Ascending aorta (tissue), 2 donors: ENCODE results near the gene RASGRF2. TPM values are rescaled to one million over a fixed set of nuclear protein-coding genes. Genes with fewer than 3 reads are reported as not detected.

ENCODE experiments used
- DNase-seq, 2 donors: peaks; one replicate each; pipeline ENCODE4 v3.0.0-alpha.2; 2019; ENCODE audit warnings: low spot score in 2 of 2
- H3K27ac ChIP-seq, 2 donors: fragments of 200-600 bp; sonication (generic); one replicate each; pipeline ENCODE4 v1.5.1; 2016 to 2017; ENCODE audit warnings: mild to moderate bottlenecking in 1 of 2
- H3K27me3 ChIP-seq: fragments of 200-600 bp; sonication (generic); one replicate; pipeline ENCODE4 v1.5.1; 2017
- H3K36me3 ChIP-seq, 2 donors: fragments of 200-600 bp; sonication (generic); one replicate each; pipeline ENCODE4 v1.5.1; 2016
- H3K4me1 ChIP-seq, 2 donors: fragments of 200-600 bp; sonication (generic); one replicate each; pipeline ENCODE4 v1.5.1; 2016 to 2017; ENCODE audit warnings: mild to moderate bottlenecking in 1 of 2
- H3K4me3 ChIP-seq, 2 donors: fragments of 200-600 bp; sonication (generic); one replicate each; pipeline ENCODE4 v1.5.1; 2016 to 2017; ENCODE audit warnings: mild to moderate bottlenecking in 1 of 2
- H3K9me3 ChIP-seq, 2 donors: fragments of 200-600 bp; sonication (generic); one replicate each; pipeline ENCODE4 v1.5.1; 2016
- CTCF ChIP-seq, 3 experiments: fragments of 200-600 bp in 2 of 3; fragments of 450-650 bp in 1 of 3; sonication (generic) in 2 of 3; IDR thresholded peaks; one replicate each; pipeline ENCODE4 v1.5.1; 2016 to 2019; ENCODE audit warnings: antibody characterized with exemption in 3 of 3, mild to moderate bottlenecking in 1 of 3, moderate library complexity in 1 of 3
- intact Hi-C: fragments of 100-400 bp; cut with DNase I; formaldehyde crosslinking; loops from one replicate; pipeline ENCODE4 v1.15.1; 2023
- total RNA-seq: library from RNA; depleted of rRNA; stranded (reverse); fragments of >200 nt; gene quantifications from one replicate; pipeline ENCODE4 v1.1.0, GENCODE V29; 2016

The RASGRF2 gene
- total RNA-seq, 1 donor from 2014 or later, result 16.9 TPM

- Histone ChIP-seq H3K27ac (no peak overlapping the region), H3K27me3 (no peaks in the 10 kb centered on the region), H3K4me1 (no peaks in the 10 kb centered on the region), H3K4me3 (no peak overlapping the region), H3K9me3 (no peaks in the 10 kb centered on the region), H3K36me3 (no peaks in the 10 kb centered on the region)
- intact Hi-C loops, result no loop called here
- DNase-seq, result no peak
- TF ChIP-seq CTCF (IDR thresholded peaks at IDR 0.05), result no peak
Measured at GRCh38 chr5:81162501-81162900, 202.3 kb downstream of the RASGRF2 start.

GRCh38 chr5:81163651-81164050 is 203.5 kb downstream of the RASGRF2 start:
- H3K9me3 ChIP-seq, result no peaks in the 10 kb centered on the region
- H3K27ac ChIP-seq, result no peak overlapping the region
- no peaks in the 10 kb centered on the region for H3K27me3 ChIP-seq
- no peaks in the 10 kb centered on the region for H3K4me1 ChIP-seq
- no peak for DNase-seq
- H3K4me3 ChIP-seq, result no peak overlapping the region
- intact Hi-C loops, result no loop called here
- H3K36me3 ChIP-seq, result no peaks in the 10 kb centered on the region
- TF ChIP-seq CTCF (IDR thresholded peaks at IDR 0.05), result no peak

- Histone ChIP-seq H3K27ac (no peak overlapping the region), H3K27me3 (no peaks in the 10 kb centered on the region), H3K9me3 (no peaks in the 10 kb centered on the region), H3K4me3 (no peak overlapping the region), H3K4me1 (no peaks in the 10 kb centered on the region), H3K36me3 (no peaks in the 10 kb centered on the region)
- no peak for TF ChIP-seq CTCF (IDR thresholded peaks at IDR 0.05)
- intact Hi-C loops, result no loop called here
- DNase-seq, result no peak
Measured at GRCh38 chr5:81164476-81164875, 204.3 kb downstream of the RASGRF2 start.

GRCh38 chr5:81164936-81165335 is 204.8 kb downstream of the RASGRF2 start:
- intact Hi-C loops, result no loop called here
- no peaks in the 10 kb centered on the region for H3K9me3 ChIP-seq
- no peaks in the 10 kb centered on the region for H3K27me3 ChIP-seq
- DNase-seq, result no peak
- H3K4me1 ChIP-seq, result no peaks in the 10 kb centered on the region
- no peaks in the 10 kb centered on the region for H3K36me3 ChIP-seq
- H3K4me3 ChIP-seq, result no peak overlapping the region
- no peak for TF ChIP-seq CTCF (IDR thresholded peaks at IDR 0.05)
- no peak overlapping the region for H3K27ac ChIP-seq

- Histone ChIP-seq H3K27me3 (no peaks in the 10 kb centered on the region), H3K4me1 (no peaks in the 10 kb centered on the region), H3K9me3 (no peaks in the 10 kb centered on the region), H3K36me3 (no peaks in the 10 kb centered on the region), H3K27ac (no peak overlapping the region), H3K4me3 (no peak overlapping the region)
- peak; percentile 6 to 43 (median 17) for TF ChIP-seq CTCF (IDR thresholded peaks at IDR 0.05)
- intact Hi-C loops, result no loop called here
- no peak for DNase-seq
Measured at GRCh38 chr5:81165493-81166119, 205.4 kb downstream of the RASGRF2 start.

GRCh38 chr5:81166430-81166829 is 206.3 kb downstream of the RASGRF2 start:
- no peak for TF ChIP-seq CTCF (IDR thresholded peaks at IDR 0.05)
- intact Hi-C loops, result no loop called here
- no peaks in the 10 kb centered on the region for H3K27me3 ChIP-seq
- no peaks in the 10 kb centered on the region for H3K4me1 ChIP-seq
- H3K27ac ChIP-seq, result no peak overlapping the region
- no peak overlapping the region for H3K4me3 ChIP-seq
- no peaks in the 10 kb centered on the region for H3K9me3 ChIP-seq
- no peak for DNase-seq
- no peaks in the 10 kb centered on the region for H3K36me3 ChIP-seq
